CD4-positive, alpha-beta T cell treated with Interleukin-4 for 1 hour (primary cell): Measurements from ENCODE around the gene GRK1.

ENCODE experiments used
- DNase-seq, 2 donors: peaks; one replicate each; pipeline ENCODE4 v3.0.0-alpha.2; 2020 to 2022

GRK1 gene

DNA sequence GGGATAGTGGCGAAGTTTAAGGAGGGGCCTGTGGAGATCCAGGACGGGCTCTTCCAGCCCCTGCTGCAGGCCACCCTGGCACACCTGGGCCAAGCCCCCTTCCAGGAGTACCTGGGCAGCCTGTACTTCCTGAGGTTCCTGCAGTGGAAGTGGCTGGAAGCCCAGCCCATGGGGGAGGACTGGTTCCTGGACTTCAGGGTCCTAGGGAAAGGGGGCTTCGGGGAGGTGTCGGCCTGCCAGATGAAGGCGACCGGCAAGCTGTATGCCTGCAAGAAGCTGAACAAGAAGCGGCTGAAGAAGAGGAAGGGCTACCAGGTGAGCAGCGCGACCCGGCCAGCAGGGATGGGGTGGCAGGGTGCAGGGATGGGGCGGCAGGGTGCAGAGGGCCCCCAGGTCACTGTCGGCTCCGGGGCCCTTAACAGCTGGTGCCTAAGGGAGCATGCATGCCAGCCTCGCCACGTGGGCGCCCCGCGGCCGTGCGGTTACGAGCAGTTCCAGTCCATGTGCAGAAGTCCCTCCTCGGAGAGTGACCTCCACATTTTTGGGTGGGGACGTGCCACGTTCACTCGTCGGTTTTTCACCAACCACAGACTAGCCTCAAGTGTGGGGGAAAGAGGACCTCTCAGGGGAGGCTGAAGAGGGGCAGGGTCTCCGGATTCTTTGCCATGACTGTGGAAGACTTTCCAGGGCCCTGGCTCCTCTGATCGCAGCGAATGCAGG, 912 bp downstream of the GRK1 start:
- no peak for DNase-seq

- no peak for DNase-seq
These were observed 1.5 kb downstream of the GRK1 start for GRCh38 chr13:113668491-113668971.

- no peak for DNase-seq
These were observed 2.3 kb downstream of the GRK1 start for GRCh38 chr13:113669231-113669754.

DNA sequence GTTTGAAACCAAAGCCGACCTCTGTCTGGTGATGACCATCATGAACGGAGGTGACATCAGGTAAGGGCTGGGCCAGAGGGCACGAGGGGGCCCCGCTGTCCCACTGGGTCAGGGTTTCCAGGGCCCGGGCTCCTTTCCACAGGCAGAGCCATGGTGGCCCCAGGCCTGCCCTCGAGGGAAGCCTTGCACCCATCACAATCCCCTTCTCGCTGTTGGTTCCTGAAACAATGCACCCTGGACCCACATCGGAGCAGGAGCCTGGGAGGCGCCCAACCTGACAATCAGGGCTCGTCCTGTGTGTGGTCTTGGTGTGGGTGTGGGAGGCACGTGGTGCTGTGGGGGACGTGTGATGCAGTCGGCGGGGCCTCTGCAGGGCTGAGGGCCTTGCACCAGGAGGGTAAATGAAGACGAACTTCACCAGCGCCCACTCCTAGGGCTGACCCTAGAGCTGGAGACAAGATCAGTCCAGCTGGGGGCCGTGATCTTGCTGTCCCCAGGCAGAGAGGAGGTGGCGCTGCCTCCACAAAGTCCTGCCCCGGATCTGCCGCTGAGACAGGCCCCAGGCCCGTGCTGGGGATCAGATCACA, 2.8 kb downstream of the GRK1 start:
- no peak for DNase-seq

- DNase-seq: no peak
These were observed 3.5 kb downstream of the GRK1 start for GRCh38 chr13:113670541-113670940.

GRCh38 chr13:113671066-113672001, 4.3 kb downstream of the GRK1 start:
- no peak for DNase-seq

GRCh38 chr13:113672002-113672651, 5.1 kb downstream of the GRK1 start:
- DNase-seq: no peak

- no peak for DNase-seq
These were observed 55.9 kb downstream of the GRK1 start for GRCh38 chr13:113722921-113723320.

DNA sequence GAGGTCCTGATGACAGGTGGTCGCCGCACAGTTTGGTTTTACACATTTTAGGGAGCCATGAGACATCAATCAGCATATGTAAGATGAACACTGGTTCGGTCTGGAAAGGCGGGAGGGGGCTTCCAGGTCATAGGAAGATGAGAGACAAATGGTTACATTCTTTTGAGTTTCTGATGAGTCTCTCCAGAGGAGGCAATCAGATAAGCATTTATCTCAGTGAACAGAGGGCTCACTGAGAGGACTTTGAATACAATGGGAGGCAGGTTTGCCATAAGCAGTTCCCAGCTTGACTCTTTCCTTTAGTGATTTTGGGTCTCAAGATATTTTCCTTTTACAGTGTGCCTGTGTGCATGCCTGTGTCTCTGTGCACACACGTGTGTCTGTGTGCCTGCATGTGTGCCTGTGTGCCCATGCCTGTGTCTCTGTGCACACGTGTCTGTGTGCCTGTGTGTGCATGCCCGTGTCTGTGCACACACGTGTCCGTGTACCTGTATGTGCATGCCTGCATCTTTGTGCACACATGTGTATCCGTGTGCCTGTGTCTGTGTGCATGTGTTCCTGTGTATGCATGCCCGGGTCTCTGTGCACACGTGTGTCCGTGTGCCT, 56.5 kb downstream of the GRK1 start:
- DNase-seq: no peak

GRCh38 chr13:113724016-113724758, 57.2 kb downstream of the GRK1 start:
- no peak for DNase-seq

DNA sequence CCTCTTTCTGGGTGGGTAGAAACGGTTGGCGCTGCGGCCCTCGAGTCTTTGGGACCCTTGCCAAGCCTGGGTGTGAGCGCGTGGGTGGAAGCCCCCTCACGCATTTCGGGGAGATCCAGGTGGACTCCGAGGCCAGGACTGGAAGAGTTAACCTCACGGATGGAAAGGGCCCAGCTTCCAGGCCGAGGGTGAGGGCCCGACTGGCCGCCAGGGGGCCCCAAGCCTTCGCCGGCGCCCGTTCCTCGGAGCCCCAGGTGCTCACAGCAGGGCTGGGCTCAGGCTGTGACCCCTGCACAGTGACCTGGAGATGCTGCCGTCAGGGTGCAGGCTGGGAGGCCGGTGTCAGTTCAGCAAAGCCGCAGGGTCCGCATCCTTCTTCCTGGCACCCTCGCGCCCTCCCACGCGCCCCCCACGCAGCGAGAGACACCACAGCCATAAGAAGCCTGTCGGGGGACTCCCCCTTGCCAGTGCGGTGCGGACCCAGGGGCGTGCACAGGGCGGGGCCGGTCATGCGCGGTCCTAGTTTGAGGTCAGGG, 57.8 kb downstream of the GRK1 start:
- peak; percentile 87 to 91 for DNase-seq

- DNase-seq: peak; percentile 58 to 73
These were observed 58.5 kb downstream of the GRK1 start for GRCh38 chr13:113725329-113726105.

- DNase-seq: peak in 1 of 2 donors; percentile 49
These were observed 59.2 kb downstream of the GRK1 start for GRCh38 chr13:113726106-113726821.

GRCh38 chr13:113726961-113727411, 60.0 kb downstream of the GRK1 start:
- no peak for DNase-seq

- DNase-seq: no peak
These were observed 61.6 kb downstream of the GRK1 start for GRCh38 chr13:113728571-113729054.

DNA sequence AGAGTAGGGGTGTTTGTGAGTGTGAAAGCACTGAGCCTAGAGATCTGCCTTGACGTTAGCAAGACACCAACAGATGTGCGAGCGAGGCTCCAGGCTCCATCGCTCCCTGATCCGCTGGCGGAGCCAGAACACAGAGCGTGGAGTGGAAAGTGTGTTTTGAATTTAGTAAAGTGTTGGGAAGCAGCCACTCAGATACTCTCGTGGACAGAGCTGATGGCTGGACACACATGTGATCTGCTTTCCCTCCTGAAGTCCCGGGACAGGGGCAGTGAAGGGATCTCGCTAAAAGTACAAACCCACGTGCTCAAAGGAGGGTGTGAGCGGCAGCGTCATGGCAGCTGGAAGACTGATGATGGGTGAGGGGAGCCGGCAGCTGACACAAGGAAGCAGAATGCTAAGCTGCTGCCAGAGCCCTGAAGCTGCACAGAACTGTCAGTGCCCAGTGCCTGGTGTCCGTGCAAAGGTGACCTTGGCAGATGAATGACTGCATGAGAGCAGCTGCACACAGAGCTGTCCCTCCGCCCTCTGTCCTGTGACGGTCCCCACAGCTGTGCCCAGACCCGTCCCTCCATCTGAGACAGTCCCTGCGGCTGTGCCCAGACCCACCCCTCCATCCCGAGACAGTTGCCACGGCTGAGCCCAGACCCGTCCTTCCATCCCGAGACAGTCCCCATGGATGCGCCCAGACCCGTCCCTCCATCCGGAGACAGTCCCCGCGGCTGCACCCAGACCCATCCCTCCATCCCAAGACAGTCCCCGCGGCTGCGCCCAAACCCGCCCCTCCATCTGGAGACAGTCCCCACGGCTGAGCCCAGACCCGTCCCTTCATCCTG, 62.4 kb downstream of the GRK1 start:
- no peak for DNase-seq

- no peak for DNase-seq
These were observed 63.3 kb downstream of the GRK1 start for GRCh38 chr13:113730258-113730691.

GRCh38 chr13:113730831-113731191, 63.8 kb downstream of the GRK1 start:
- no peak for DNase-seq
